GM12878 (cell line): ENCODE measurements around the gene DQX1. TPM values are rescaled to one million over a fixed set of nuclear protein-coding genes. Genes with fewer than 3 reads are reported as not detected.

ENCODE experiments used
- ATAC-seq: fragments of 200-7000 bp; cut with Tn5 transposase; 3 replicates; pipeline ENCODE4 v1.9.1; 2020; ENCODE audit warnings: mild to moderate bottlenecking, moderate library complexity
- BruUV-seq: library from RNA; stranded (reverse); fragments of 400-500 nt; replicated peaks from 2 replicates; lab custom pipeline; 2021; lab: Mats Ljungman, UMichigan
- CTCF ChIA-PET: fragments of 300-600 bp; sonication (Branson Sonifier 250); formaldehyde crosslinking; extraction: SDS; loops from one replicate; lab custom pipeline; 2021; ENCODE audit warnings: inconsistent platforms; lab: Yijun Ruan, JAX
- POLR2A ChIA-PET: fragments of 350-600 bp; formaldehyde crosslinking; extraction: SDS; loops from one replicate; lab custom pipeline; 2021; ENCODE audit warnings: inconsistent platforms; lab: Charles Lee
- RAD21 ChIA-PET: fragments of 300-600 bp; sonication (Branson Sonifier 250); formaldehyde crosslinking; loops from one replicate; lab custom pipeline; 2023; ENCODE audit warnings: antibody characterized with exemption; ENCODE audit not compliant: unreplicated experiment; lab: Charles Lee
- SMC1A ChIA-PET: fragments of 300-600 bp; sonication (Branson Sonifier 250); formaldehyde crosslinking; loops from one replicate; lab custom pipeline; 2023; ENCODE audit not compliant: unreplicated experiment, uncharacterized antibody; lab: Charles Lee
- DNase-seq: peaks from one replicate; pipeline ENCODE4 v3.0.0-alpha.2; 2011; ENCODE audit warnings: low read depth, low spot score
- FAIRE-seq: peaks from 3 replicates; lab custom pipeline; 2011; peaks lifted over from hg19 to GRCh38; lab: Jason Lieb, UNC
- H2AFZ ChIP-seq: 2 replicates; pipeline ENCODE4 v1.6.0; 2011; ENCODE audit warnings: low read depth, low read length, control low read depth; ENCODE audit not compliant: control insufficient read depth
- H3K27ac ChIP-seq: 2 replicates; pipeline ENCODE4 v1.5.1; 2011; ENCODE audit warnings: control low read depth; ENCODE audit not compliant: control insufficient read depth, insufficient read depth
- H3K27me3 ChIP-seq, 2 experiments: replicated peaks in 1 of 2; 2 replicates each; pipeline versions ENCODE4 v1.6.0 to v1.6.1; 2011; ENCODE audit warnings: low read length in 1 of 2; ENCODE audit not compliant: control insufficient read depth in 2 of 2, insufficient read depth in 2 of 2
- H3K36me3 ChIP-seq, 2 experiments: 2 replicates each; pipeline ENCODE4 v1.5.1; 2011; ENCODE audit warnings: low read length in 1 of 2; ENCODE audit not compliant: control insufficient read depth in 2 of 2, insufficient read depth in 2 of 2
- H3K4me1 ChIP-seq: 2 replicates; pipeline ENCODE4 v1.6.1; 2011; ENCODE audit warnings: mild to moderate bottlenecking, low read length, moderate library complexity, mixed read lengths; ENCODE audit not compliant: control insufficient read depth, insufficient read depth
- H3K4me2 ChIP-seq: 2 replicates; pipeline ENCODE4 v1.6.0; 2011; ENCODE audit warnings: control low read depth; ENCODE audit not compliant: control insufficient read depth, insufficient read depth
- H3K4me3 ChIP-seq: fragments of 200-600 bp; sonication (generic); 2 replicates; pipeline ENCODE4 v1.5.1; 2016
- H3K79me2 ChIP-seq: 2 replicates; pipeline ENCODE4 v1.6.0; 2011; ENCODE audit warnings: low read length; ENCODE audit not compliant: control insufficient read depth, insufficient read depth
- H3K9ac ChIP-seq: 2 replicates; pipeline ENCODE4 v1.8.0; 2011; ENCODE audit warnings: low read length, control low read depth, mixed read lengths; ENCODE audit not compliant: control insufficient read depth, insufficient read depth
- H3K9me3 ChIP-seq: replicated peaks from 3 replicates; pipeline ENCODE4 v1.5.1; 2011; ENCODE audit warnings: mild to moderate bottlenecking, low read length; ENCODE audit not compliant: control insufficient read depth, insufficient read depth
- H4K20me1 ChIP-seq: 2 replicates; pipeline ENCODE4 v1.6.0; 2011; ENCODE audit not compliant: control insufficient read depth, insufficient read depth
- CEBPB ChIP-seq, 2 experiments: fragments of 150-350 bp in 1 of 2; IDR thresholded peaks; 2 replicates each; pipeline ENCODE4 v1.6.1; 2012 to 2014; ENCODE audit warnings: low read depth in 2 of 2, low read length in 2 of 2, borderline replicate concordance in 1 of 2, inconsistent platforms in 1 of 2
- ETV6 ChIP-seq, 2 experiments: fragments of 450-650 bp in 1 of 2; IDR thresholded peaks in 1 of 2; conservative IDR thresholded peaks in 1 of 2; 2 replicates each; pipeline ENCODE4 v1.6.1; 2014; ENCODE audit warnings: antibody characterized with exemption in 1 of 2, borderline replicate concordance in 1 of 2, low read depth in 1 of 2, mild to moderate bottlenecking in 1 of 2, moderate library complexity in 1 of 2
- JUNB ChIP-seq: IDR thresholded peaks from 2 replicates; pipeline ENCODE4 v1.6.1; 2016; ENCODE audit warnings: antibody characterized with exemption, mild to moderate bottlenecking
- KDM1A ChIP-seq: fragments of 200-600 bp; sonication (generic); IDR thresholded peaks from 2 replicates; pipeline ENCODE4 v1.6.1; 2016; ENCODE audit warnings: borderline replicate concordance
- MTA2 ChIP-seq: fragments of 450-650 bp; IDR thresholded peaks from 2 replicates; pipeline ENCODE4 v1.6.1; 2016; ENCODE audit warnings: low read depth, mild to moderate bottlenecking, moderate library complexity
- MXI1 ChIP-seq: fragments of 150-350 bp; IDR thresholded peaks from 2 replicates; pipeline ENCODE4 v1.6.1; 2011; ENCODE audit warnings: low read depth, mild to moderate bottlenecking, inconsistent platforms, low read length, improper control_type of control experiment
- NFYA ChIP-seq: IDR thresholded peaks from 2 replicates; pipeline ENCODE4 v1.6.1; 2011; ENCODE audit warnings: low read depth, mild to moderate bottlenecking, low read length, improper control_type of control experiment, borderline replicate concordance
- RELA ChIP-seq: fragments of 450-650 bp; IDR thresholded peaks from 2 replicates; pipeline ENCODE4 v1.8.0; 2014; ENCODE audit warnings: borderline replicate concordance; ENCODE audit not compliant: partially characterized antibody
- SP1 ChIP-seq: IDR thresholded peaks from one replicate; pipeline ENCODE4 v1.6.1; 2011; ENCODE audit warnings: low read depth, low read length
- YY1 ChIP-seq: IDR thresholded peaks from 2 replicates; pipeline ENCODE4 v1.6.1; 2011; ENCODE audit warnings: low read depth, mild to moderate bottlenecking, low read length
- ZNF24 ChIP-seq: fragments of 450-650 bp; IDR thresholded peaks from 2 replicates; pipeline ENCODE4 v1.6.1; 2017; ENCODE audit warnings: antibody characterized with exemption, mild to moderate bottlenecking
- WGBS: methylation state at CpG from one replicate; pipeline ENCODE4 v1.1.6; 2016; ENCODE audit warnings: low lambda C conversion rate; ENCODE audit not compliant: insufficient replicate concordance, insufficient coverage; ENCODE audit errors: missing lambda C conversion rate; 5-methylcytosine and 5-hydroxymethylcytosine counted together
- in situ Hi-C: fragments of 300-500 bp; cut with MboI; formaldehyde crosslinking; loops from 9 replicates; pipeline ENCODE4 v1.14.3; 2018; ENCODE audit warnings: mixed read lengths
- intact Hi-C: fragments of 100-400 bp; cut with micrococcal nuclease; formaldehyde crosslinking; loops from one replicate; pipeline ENCODE4 v1.14.2; 2022; ENCODE audit not compliant: unreplicated experiment
- polyA plus RNA-seq, 11 experiments: library from polyadenylated mRNA; depleted of rRNA in 4 of 11; unstranded in 6 of 11; stranded (reverse) in 5 of 11; fragments of >200 nt; fragmentation: Nextera tagmentation in 4 of 11; fragmentation: Illumina TruSeq in 1 of 11; extraction: Ambion mirVana in 4 of 11; extraction: Trizol in 1 of 11; gene quantifications; 1 replicate in 1 of 11; 2 replicates in 10 of 11; pipeline versions ENCODE4 v1.2.1 to v1.2.3, GENCODE V29; 2011 to 2016; ENCODE audit warnings: inconsistent platforms in 2 of 11, missing spikeins in 2 of 11, low read depth in 1 of 11
- total RNA-seq, 4 experiments: library from RNA; depleted of rRNA in 3 of 4; stranded (reverse); fragments of >200 nt in 3 of 4; fragmentation: Illumina TruSeq in 1 of 4; extraction: Trizol in 1 of 4; gene quantifications; 2 replicates each; pipeline versions ENCODE4 v1.2.1 to v1.2.3, GENCODE V29; 2013 to 2021
- TF ChIP-seq, protein P1 (sequence below): IDR thresholded peaks from 2 replicates; pipeline ENCODE4 v1.6.1; 2012; ENCODE audit warnings: low read length, inconsistent platforms
- TF ChIP-seq, protein P2 (sequence below): fragments of 450-650 bp; IDR thresholded peaks from 2 replicates; pipeline ENCODE4 v1.6.1; 2017; ENCODE audit warnings: mild to moderate bottlenecking, low read depth, inconsistent platforms; ENCODE audit not compliant: poor library complexity, severe bottlenecking

DQX1 gene
- total and polyA plus RNA-seq, 10 of the 15 experiments (the other 5 are each of a cell fraction or from before 2014, with no cell fraction given) = 0.34 to 2.1 (median 0.86) TPM

DNA sequence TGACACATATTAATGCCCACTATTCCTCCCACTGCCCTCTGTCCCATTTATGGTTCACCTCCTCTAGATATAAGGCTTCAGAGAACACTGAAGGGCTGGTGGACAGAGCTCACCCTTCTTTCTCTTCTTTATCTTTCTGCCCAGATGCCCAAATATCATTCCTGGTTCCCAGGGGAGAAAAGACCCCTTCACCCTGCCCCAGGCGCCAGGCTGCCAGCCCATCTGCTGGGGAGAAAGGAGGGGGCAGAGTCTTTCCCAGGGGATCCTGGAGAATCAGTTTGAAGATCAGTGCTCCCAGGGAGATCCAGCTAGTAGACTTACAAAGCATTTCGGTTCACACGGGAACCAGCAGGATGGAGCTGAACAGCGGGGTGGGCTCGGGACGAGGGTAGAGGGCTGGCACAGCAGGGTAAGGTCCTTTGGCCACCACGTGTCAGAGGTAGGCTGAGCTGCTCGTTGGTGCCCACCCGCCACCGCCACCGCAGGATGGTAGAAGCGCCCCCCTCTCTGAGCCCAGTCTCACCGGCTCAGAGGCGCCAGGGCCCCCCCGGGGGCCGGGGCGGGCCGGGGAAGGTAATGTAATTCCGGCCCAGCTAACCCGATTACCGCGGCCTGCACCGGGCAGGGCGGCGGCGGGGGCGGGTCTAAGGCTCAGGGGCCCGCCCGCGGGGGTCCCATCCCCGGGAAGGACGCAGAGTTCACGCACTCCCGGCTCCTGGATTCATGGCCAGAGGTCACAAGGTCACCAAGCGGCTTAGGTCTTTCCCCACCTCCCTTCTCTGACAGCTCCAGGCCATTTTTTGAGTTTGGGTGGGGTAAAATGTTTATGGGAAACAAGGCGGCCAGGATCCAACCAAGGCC lies 13.1 kb downstream of the DQX1 start (continued):
- TF ChIP-seq CEBPB (IDR thresholded peaks at IDR 0.05; ENCODE audit: borderline replicate concordance in 1 of 2, low read depth in 2 of 2, low read length in 2 of 2) (no peak), MTA2 (no peak), KDM1A (no peak)
- TF ChIP-seq, all 136 proteins: peak for 0

GRCh38 chr2:74511104-74511989 lies 14.7 kb downstream of the DQX1 start:
- Histone ChIP-seq H3K27me3 (peaks cover 18 to 28% of the 10 kb centered on the region in 2 experiments), H3K9ac (no peak overlapping the region), H3K79me2 (peaks cover 8% of the 10 kb centered on the region), H3K9me3 (no peaks in the 10 kb centered on the region; the same call in 2 of the 3 replicates), H3K36me3 (no peaks in the 10 kb centered on the region), H2AFZ (no peak overlapping the region), H3K27ac (no peak overlapping the region), H3K4me2 (no peak overlapping the region), H3K4me3 (no peak overlapping the region), H3K4me1 (peaks cover 20% of the 10 kb centered on the region), H4K20me1 (no peaks in the 10 kb centered on the region)
- no peak for FAIRE-seq
- CTCF ChIA-PET = interaction anchor here (2.5 to 13.9 kb wide), 3 partner anchors 19 to 75 kb away, joined by 8 to 231 read pairs (median 135); partner anchors contain the start of genes AUP1, DQX1 and HTRA2
- SMC1A ChIA-PET = interaction anchor here (0.7 to 5.2 kb wide), 6 partner anchors 8 to 75 kb away, joined by 3 to 71 read pairs (median 4); no protein-coding TSS in a partner anchor
- no peak for ATAC-seq
- POLR2A ChIA-PET = interaction anchor here (0.6 to 5.8 kb wide), 5 partner anchors 19 to 1333 kb away, joined by 3 to 33 read pairs (median 6); partner anchors contain the start of genes AUP1 and HTRA2
- 68% methylated on average over 11 of the region's 11 CpGs for WGBS
- intact Hi-C loops = no loop called here
- in situ Hi-C loops = no loop called here
- no peak for DNase-seq
- RAD21 ChIA-PET = interaction anchor here (0.6 to 5.1 kb wide), 2 partner anchors 23 to 75 kb away, joined by 3 to 61 read pairs; no protein-coding TSS in a partner anchor
- no TSS peak for BruUV-seq
- TF ChIP-seq ZNF24 = no peak
- TF ChIP-seq YY1 = no peak
- TF ChIP-seq ETV6 (conservative IDR thresholded peaks at IDR 0.05 in 1 of 2, IDR thresholded peaks at IDR 0.05 in 1 of 2; ENCODE audit: borderline replicate concordance in 1 of 2, low read depth in 1 of 2) = no peak
- no peak for TF ChIP-seq SP1
- TF ChIP-seq, protein P1, sequence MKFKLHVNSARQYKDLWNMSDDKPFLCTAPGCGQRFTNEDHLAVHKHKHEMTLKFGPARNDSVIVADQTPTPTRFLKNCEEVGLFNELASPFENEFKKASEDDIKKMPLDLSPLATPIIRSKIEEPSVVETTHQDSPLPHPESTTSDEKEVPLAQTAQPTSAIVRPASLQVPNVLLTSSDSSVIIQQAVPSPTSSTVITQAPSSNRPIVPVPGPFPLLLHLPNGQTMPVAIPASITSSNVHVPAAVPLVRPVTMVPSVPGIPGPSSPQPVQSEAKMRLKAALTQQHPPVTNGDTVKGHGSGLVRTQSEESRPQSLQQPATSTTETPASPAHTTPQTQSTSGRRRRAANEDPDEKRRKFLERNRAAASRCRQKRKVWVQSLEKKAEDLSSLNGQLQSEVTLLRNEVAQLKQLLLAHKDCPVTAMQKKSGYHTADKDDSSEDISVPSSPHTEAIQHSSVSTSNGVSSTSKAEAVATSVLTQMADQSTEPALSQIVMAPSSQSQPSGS = no peak
- no peak for TF ChIP-seq JUNB
- no peak for TF ChIP-seq NFYA
- no peak for TF ChIP-seq MXI1
- TF ChIP-seq, protein P2, sequence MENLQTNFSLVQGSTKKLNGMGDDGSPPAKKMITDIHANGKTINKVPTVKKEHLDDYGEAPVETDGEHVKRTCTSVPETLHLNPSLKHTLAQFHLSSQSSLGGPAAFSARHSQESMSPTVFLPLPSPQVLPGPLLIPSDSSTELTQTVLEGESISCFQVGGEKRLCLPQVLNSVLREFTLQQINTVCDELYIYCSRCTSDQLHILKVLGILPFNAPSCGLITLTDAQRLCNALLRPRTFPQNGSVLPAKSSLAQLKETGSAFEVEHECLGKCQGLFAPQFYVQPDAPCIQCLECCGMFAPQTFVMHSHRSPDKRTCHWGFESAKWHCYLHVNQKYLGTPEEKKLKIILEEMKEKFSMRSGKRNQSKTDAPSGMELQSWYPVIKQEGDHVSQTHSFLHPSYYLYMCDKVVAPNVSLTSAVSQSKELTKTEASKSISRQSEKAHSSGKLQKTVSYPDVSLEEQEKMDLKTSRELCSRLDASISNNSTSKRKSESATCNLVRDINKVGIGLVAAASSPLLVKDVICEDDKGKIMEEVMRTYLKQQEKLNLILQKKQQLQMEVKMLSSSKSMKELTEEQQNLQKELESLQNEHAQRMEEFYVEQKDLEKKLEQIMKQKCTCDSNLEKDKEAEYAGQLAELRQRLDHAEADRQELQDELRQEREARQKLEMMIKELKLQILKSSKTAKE = no peak
- TF ChIP-seq RELA = no peak
